Psoas muscle (tissue), 8 donors: ENCODE results near the gene FBXO46. TPM values are rescaled to one million over a fixed set of nuclear protein-coding genes. Genes with fewer than 3 reads are reported as not detected.

Experiments
- ATAC-seq, 4 donors: fragments of 200-7000 bp; cut with Tn5 transposase; one replicate each; pipeline ENCODE4 v1.9.1; 2020; ENCODE audit warnings: moderate library complexity in 3 of 4, mild to moderate bottlenecking in 2 of 4
- DNase-seq, 2 donors: peaks; one replicate each; pipeline ENCODE4 v3.0.0-alpha.2; 2020
- H3K27ac ChIP-seq: fragments of 200-600 bp; one replicate; pipeline ENCODE4 v1.8.0; 2022
- H3K27me3 ChIP-seq, 3 donors: fragments of 200-600 bp in 1 of 3; one replicate each; pipeline versions ENCODE4 v1.6.1 to v1.8.0; 2013 to 2022; ENCODE audit warnings: low read length in 2 of 3, mild to moderate bottlenecking in 2 of 3, moderate library complexity in 1 of 3; ENCODE audit not compliant: insufficient read depth in 3 of 3
- H3K36me3 ChIP-seq, 2 donors: fragments of 200-600 bp in 1 of 2; one replicate each; pipeline versions ENCODE4 v1.6.1 to v1.8.0; 2013 to 2022; ENCODE audit warnings: low read depth in 1 of 2, mild to moderate bottlenecking in 1 of 2, moderate library complexity in 1 of 2; ENCODE audit not compliant: insufficient read depth in 1 of 2
- H3K4me1 ChIP-seq: fragments of 200-600 bp; one replicate; pipeline ENCODE4 v1.8.0; 2022
- H3K4me3 ChIP-seq: fragments of 200-600 bp; one replicate; pipeline ENCODE4 v1.8.0; 2022; ENCODE audit warnings: mild to moderate bottlenecking
- H3K9me3 ChIP-seq: fragments of 200-600 bp; one replicate; pipeline ENCODE4 v1.8.0; 2022
- WGBS, 3 donors: extraction: QIAGEN DNeasy Blood & Tissue Kit; methylation state at CpG; one replicate each; pipeline versions ENCODE4 v1.1.6 to v1.1.7; 2013; 5-methylcytosine and 5-hydroxymethylcytosine counted together
- intact Hi-C, 2 donors: fragments of 100-400 bp; cut with DNase I; formaldehyde crosslinking; loops; one replicate each; pipeline versions ENCODE4 v1.11.0 to v1.14.2; 2022
- polyA plus RNA-seq, 3 donors: library from polyadenylated mRNA; stranded (reverse); fragments of 200-250 nt; gene quantifications; one replicate each; pipeline ENCODE4 v1.2.3, GENCODE V29; 2013
- total RNA-seq, 4 donors: library from RNA; stranded (reverse); fragmentation: NEBNext Ultra II Directional in 2 of 4; extraction: Animal tissue kit (Norgen Biotek cat#: 25700) in 2 of 4; gene quantifications; one replicate each; pipeline versions ENCODE4 v1.2.1 to v1.2.4, GENCODE V29; 2021 to 2023
- TF ChIP-seq, protein P1 (sequence below): fragments of 200-600 bp; IDR thresholded peaks from one replicate; pipeline ENCODE4 v1.8.0; 2022; ENCODE audit warnings: antibody characterized with exemption
- donor health status: healthy with polysubstance abuse.
- donor health status: DM: no; HTN: no; CAD: no; lungs with moderate emphysema.
- donor health status: Bipolar disorder and iron deficiency.
- donor health status: healthy.
- donor health status: DM: yes; HTN: yes; CAD: no.
- donor health status: DM: no; HTN: no; CAD: no.
- donor health status: DM: no; HTN: no; CAD: no.
- donor health status: DM: yes; HTN: yes; CAD: no.

Gene FBXO46
- total and polyA plus RNA-seq, 7 donors, result 4.6 to 13.0 (median 9.5) TPM

GRCh38 chr19:45778010-45778661 is 47.4 kb upstream of the FBXO46 start:
- no peak for DNase-seq
- intact Hi-C loops, result no loop called here
- Histone ChIP-seq H3K27me3 (no peaks in the 10 kb centered on the region), H3K36me3 (peaks cover 4 to 59% of the 10 kb centered on the region in 2 donors), H3K4me3 (no peak overlapping the region), H3K9me3 (no peaks in the 10 kb centered on the region), H3K27ac (no peak overlapping the region), H3K4me1 (peaks cover 22% of the 10 kb centered on the region)
- TF ChIP-seq, protein P1, sequence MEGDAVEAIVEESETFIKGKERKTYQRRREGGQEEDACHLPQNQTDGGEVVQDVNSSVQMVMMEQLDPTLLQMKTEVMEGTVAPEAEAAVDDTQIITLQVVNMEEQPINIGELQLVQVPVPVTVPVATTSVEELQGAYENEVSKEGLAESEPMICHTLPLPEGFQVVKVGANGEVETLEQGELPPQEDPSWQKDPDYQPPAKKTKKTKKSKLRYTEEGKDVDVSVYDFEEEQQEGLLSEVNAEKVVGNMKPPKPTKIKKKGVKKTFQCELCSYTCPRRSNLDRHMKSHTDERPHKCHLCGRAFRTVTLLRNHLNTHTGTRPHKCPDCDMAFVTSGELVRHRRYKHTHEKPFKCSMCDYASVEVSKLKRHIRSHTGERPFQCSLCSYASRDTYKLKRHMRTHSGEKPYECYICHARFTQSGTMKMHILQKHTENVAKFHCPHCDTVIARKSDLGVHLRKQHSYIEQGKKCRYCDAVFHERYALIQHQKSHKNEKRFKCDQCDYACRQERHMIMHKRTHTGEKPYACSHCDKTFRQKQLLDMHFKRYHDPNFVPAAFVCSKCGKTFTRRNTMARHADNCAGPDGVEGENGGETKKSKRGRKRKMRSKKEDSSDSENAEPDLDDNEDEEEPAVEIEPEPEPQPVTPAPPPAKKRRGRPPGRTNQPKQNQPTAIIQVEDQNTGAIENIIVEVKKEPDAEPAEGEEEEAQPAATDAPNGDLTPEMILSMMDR, result no peak
- ATAC-seq, result no peak
- 92 to 94% (median 93%) methylated on average over 26 to 28 of the region's 28 CpGs for WGBS, 3 donors

DNA sequence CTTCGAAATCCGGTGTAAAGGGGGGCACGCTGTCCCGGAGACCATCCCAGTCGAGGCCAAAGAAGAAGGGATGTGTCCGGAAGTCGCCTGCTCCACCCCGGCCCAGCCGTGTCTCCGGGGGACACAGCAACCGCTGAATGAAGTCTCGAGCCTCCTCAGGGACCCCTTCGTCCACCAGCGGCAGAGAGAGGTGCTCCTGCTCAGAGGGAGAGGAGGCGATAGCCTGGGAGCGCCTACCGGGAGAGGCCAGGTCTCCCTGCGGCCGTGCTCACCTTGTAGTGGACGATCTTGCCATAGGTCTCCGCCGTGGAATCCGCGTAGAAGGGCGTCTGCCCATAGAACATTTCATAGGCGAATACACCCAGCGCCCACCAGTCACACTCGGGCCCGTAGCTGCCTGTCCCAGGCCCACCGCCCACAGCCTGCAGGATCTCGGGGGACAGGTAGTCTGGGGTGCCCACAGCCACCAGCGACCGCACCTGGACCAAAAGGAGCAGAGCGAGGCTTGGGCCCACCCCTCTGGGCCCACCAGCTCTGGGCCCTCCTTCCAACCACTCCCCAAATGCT is 46.8 kb upstream of the FBXO46 start:
- no peaks in the 10 kb centered on the region for H3K9me3 ChIP-seq
- H3K4me1 ChIP-seq, result peaks cover 21% of the 10 kb centered on the region
- H3K27ac ChIP-seq, result no peak overlapping the region
- DNase-seq (no peak), ATAC-seq (no peak)
- TF ChIP-seq, protein P1, result no peak
- peaks cover 4 to 66% of the 10 kb centered on the region in 2 donors for H3K36me3 ChIP-seq
- H3K27me3 ChIP-seq, result no peaks in the 10 kb centered on the region
- intact Hi-C loops, result no loop called here
- no peak overlapping the region for H3K4me3 ChIP-seq
- 93 to 94% (median 93%) methylated on average over 33 to 34 of the region's 34 CpGs for WGBS, 3 donors

DNA sequence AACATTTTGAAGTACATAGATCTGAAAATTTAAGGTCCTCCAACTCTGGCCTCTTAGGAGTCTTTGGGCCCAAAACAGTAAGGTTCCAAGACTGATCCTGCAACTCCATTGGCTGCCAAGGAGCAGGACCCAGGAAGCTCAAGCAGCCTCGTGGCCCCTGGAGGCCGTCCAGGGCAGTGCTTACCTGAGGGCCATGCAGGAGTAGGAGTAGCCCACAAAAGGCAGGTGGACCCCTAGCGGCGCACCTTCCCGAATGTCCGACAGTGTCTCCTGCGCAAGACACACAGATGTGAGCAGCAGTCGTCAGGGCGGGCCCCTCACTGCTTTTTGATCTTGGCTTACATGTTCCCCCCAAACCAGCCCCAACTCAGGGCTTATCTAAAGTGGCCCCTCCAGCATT is 44.1 kb upstream of the FBXO46 start:
- DNase-seq (no peak), ATAC-seq (no peak)
- intact Hi-C loops, result no loop called here
- Histone ChIP-seq H3K27ac (no peak overlapping the region), H3K9me3 (no peaks in the 10 kb centered on the region), H3K36me3 (peaks cover 4 to 74% of the 10 kb centered on the region in 2 donors), H3K27me3 (no peaks in the 10 kb centered on the region), H3K4me1 (peaks cover 15% of the 10 kb centered on the region), H3K4me3 (no peak overlapping the region)
- 85 to 88% (median 88%) methylated on average over 9 of the region's 9 CpGs for WGBS, 3 donors
- TF ChIP-seq, protein P1, result no peak

GRCh38 chr19:45773384-45773783 is 42.7 kb upstream of the FBXO46 start:
- H3K4me1 ChIP-seq, result peaks cover 9% of the 10 kb centered on the region
- TF ChIP-seq, protein P1, result no peak
- no peak overlapping the region for H3K4me3 ChIP-seq
- peaks cover 4 to 62% of the 10 kb centered on the region in 2 donors for H3K36me3 ChIP-seq
- 15 to 39% (median 29%) methylated on average over 2 of the region's 2 CpGs for WGBS, 3 donors
- ATAC-seq, result no peak
- DNase-seq, result no peak
- no peaks in the 10 kb centered on the region for H3K9me3 ChIP-seq
- intact Hi-C loops, result no loop called here
- peak overlapping the region; percentile 58 for H3K27ac ChIP-seq
- H3K27me3 ChIP-seq, result no peaks in the 10 kb centered on the region
